Measurements from ENCODE around the gene BICDL2. TPM values are rescaled to one million over a fixed set of nuclear protein-coding genes. Genes with fewer than 3 reads are reported as not detected.

The BICDL2 gene
- total RNA-seq, 2 experiments from 2014 or later: 0.77 to 0.92 TPM

- CTCF ChIA-PET: interaction anchor here (0.7 to 2.5 kb wide), 6 partner anchors 10 to 50 kb away, joined by 3 to 14 read pairs (median 6); partner anchors contain the start of genes KREMEN2 and PAQR4
- DNase-seq (no peak), ATAC-seq (no peak)
- TF ChIP-seq CTCF (IDR thresholded peaks at IDR 0.05): no peak
- Mint-ChIP-seq H3K4me3 (peak overlapping the region; percentile 87), H3K9me3 (no peaks in the 10 kb centered on the region), H3K27me3 (no peaks in the 10 kb centered on the region), H3K27ac (no peak overlapping the region), H3K4me1 (ENCODE audit: low read depth) (peaks cover 13% of the 10 kb centered on the region), H3K36me3 (ENCODE audit: low read depth) (peaks cover 19% of the 10 kb centered on the region)
- POLR2A ChIA-PET: interaction anchor here (0.7 to 2.9 kb wide), 3 partner anchors 10 to 14 kb away, joined by 4 to 16 read pairs (median 6); partner anchors contain the start of gene PAQR4
- intact Hi-C loops (cut with micrococcal nuclease): no loop called here
These were observed 54.9 kb downstream of the BICDL2 start for GRCh38 chr16:2981899-2982250.

- H3K27me3 Mint-ChIP-seq: no peaks in the 10 kb centered on the region
- intact Hi-C loops (cut with micrococcal nuclease): no loop called here
- peaks cover 13% of the 10 kb centered on the region for H3K4me1 Mint-ChIP-seq (ENCODE audit: low read depth)
- DNase-seq (no peak), ATAC-seq (no peak)
- H3K4me3 Mint-ChIP-seq: peak overlapping the region; percentile 87
- CTCF ChIA-PET: interaction anchor here (0.7 to 2.6 kb wide), 9 partner anchors 9 to 101 kb away, joined by 3 to 10 read pairs (median 4); no protein-coding TSS in a partner anchor
- H3K27ac Mint-ChIP-seq: peak overlapping the region; percentile 86
- POLR2A ChIA-PET: interaction anchor here (0.6 to 3.6 kb wide), 7 partner anchors 10 to 449 kb away, joined by 4 to 20 read pairs (median 4); partner anchors contain the start of gene PAQR4
- H3K36me3 Mint-ChIP-seq (ENCODE audit: low read depth): peaks cover 23% of the 10 kb centered on the region
- H3K9me3 Mint-ChIP-seq: no peaks in the 10 kb centered on the region
- TF ChIP-seq CTCF (IDR thresholded peaks at IDR 0.05): no peak
These were observed 55.4 kb downstream of the BICDL2 start for GRCh38 chr16:2981177-2981898.

GRCh38 chr16:2980227-2981176 lies 56.2 kb downstream of the BICDL2 start, which contains the start of gene PKMYT1:
TSS of gene PKMYT1 (minus strand) at chr16:2980446. CDS start at chr16:2979657, 789 bp downstream.
- intact Hi-C loops (cut with micrococcal nuclease): no loop called here
- ATAC-seq (peak; percentile 94), DNase-seq (peak; percentile 94)
- peak within 1 kb of the TSS; percentile 87 for H3K4me3 Mint-ChIP-seq
- H3K36me3 Mint-ChIP-seq (ENCODE audit: low read depth): peaks cover 31% of the 10 kb centered on the region
- peak within 1 kb of the TSS; percentile 86 for H3K27ac Mint-ChIP-seq
- no peaks in the 10 kb centered on the region for H3K27me3 Mint-ChIP-seq
- no peak for TF ChIP-seq CTCF (IDR thresholded peaks at IDR 0.05)
- no peaks in the 10 kb centered on the region for H3K9me3 Mint-ChIP-seq
- ChIA-PET POLR2A (interaction anchor here (0.6 to 3.6 kb wide), 7 partner anchors 9 to 448 kb away, joined by 3 to 20 read pairs (median 4); partner anchors contain the start of gene PAQR4), CTCF (interaction anchor here (0.9 to 2.6 kb wide), 8 partner anchors 8 to 100 kb away, joined by 3 to 10 read pairs (median 4); no protein-coding TSS in a partner anchor)
- peaks cover 13% of the 10 kb centered on the region for H3K4me1 Mint-ChIP-seq (ENCODE audit: low read depth)

GRCh38 chr16:2979669-2980226 lies 57.0 kb downstream of the BICDL2 start:
- peaks cover 13% of the 10 kb centered on the region for H3K4me1 Mint-ChIP-seq (ENCODE audit: low read depth)
- peak; percentile 39 for DNase-seq

More at GRCh38 chr16:2979669-2980226, 57.0 kb downstream of the BICDL2 start:
- peak overlapping the region; percentile 75 for H3K27ac Mint-ChIP-seq
- TF ChIP-seq CTCF (IDR thresholded peaks at IDR 0.05): no peak
- H3K9me3 Mint-ChIP-seq: no peaks in the 10 kb centered on the region
- CTCF ChIA-PET: interaction anchor here (1.5 to 2.6 kb wide), 4 partner anchors 9 to 70 kb away, joined by 4 to 10 read pairs (median 6); no protein-coding TSS in a partner anchor
- POLR2A ChIA-PET: interaction anchor here (0.9 to 3.6 kb wide), 5 partner anchors 8 to 42 kb away, joined by 3 to 20 read pairs (median 4); partner anchors contain the start of gene PAQR4
- H3K27me3 Mint-ChIP-seq: no peaks in the 10 kb centered on the region
- peaks cover 33% of the 10 kb centered on the region for H3K36me3 Mint-ChIP-seq (ENCODE audit: low read depth)
- no peak for ATAC-seq
- peak overlapping the region; percentile 87 for H3K4me3 Mint-ChIP-seq
- intact Hi-C loops (cut with micrococcal nuclease): no loop called here

Other genes with a start within 250 kb of the BICDL2 start
- gene PRSS33, start 249.4 kb downstream of the BICDL2 start, total RNA-seq: under 1 TPM in 1 of 2 experiments, not detected in 1; 0.29 TPM
- not detected for gene PRSS41, start 238.5 kb downstream of the BICDL2 start, total RNA-seq
- 10 to 100 TPM; 11.3 to 12.5 TPM for gene PRSS21, start 219.7 kb downstream of the BICDL2 start, total RNA-seq
- 1 to 10 TPM in 1 of 2 experiments, under 1 TPM in 1; 0.97 to 2.1 TPM for gene ZG16B, start 206.6 kb downstream of the BICDL2 start, total RNA-seq
- gene PRSS22, start 178.8 kb downstream of the BICDL2 start, total RNA-seq: not detected
- 10 to 100 TPM; 18.9 to 19.3 TPM for gene FLYWCH2, start 153.7 kb downstream of the BICDL2 start, total RNA-seq
- 10 to 100 TPM; 33.4 to 34.9 TPM for gene FLYWCH1, start 125.0 kb downstream of the BICDL2 start, total RNA-seq
- under 1 TPM in 1 of 2 experiments, not detected in 1; 0.22 TPM for gene KREMEN2, start 72.7 kb downstream of the BICDL2 start, total RNA-seq
- gene PAQR4, start 67.6 kb downstream of the BICDL2 start, total RNA-seq: 10 to 100 TPM; 29.4 to 30.4 TPM
- gene PKMYT1, start 56.5 kb downstream of the BICDL2 start, total RNA-seq: 100 to 1,000 TPM; 121 to 123 TPM
- not detected for gene CLDN9, start 24.0 kb downstream of the BICDL2 start, total RNA-seq
- gene CLDN6, start 18.8 kb downstream of the BICDL2 start, total RNA-seq: not detected
- gene TNFRSF12A, start 16.6 kb downstream of the BICDL2 start, total RNA-seq: 10 to 100 TPM; 11.8 to 13.5 TPM
- gene HCFC1R1, start 13.0 kb downstream of the BICDL2 start, total RNA-seq: 10 to 100 TPM; 24.2 to 24.8 TPM
- 10 to 100 TPM; 55.4 to 56.6 TPM for gene THOC6, start 12.9 kb downstream of the BICDL2 start, total RNA-seq
- 1 to 10 TPM; 1.1 to 1.5 TPM for gene MMP25, start 9.6 kb upstream of the BICDL2 start, total RNA-seq
- gene IL32, start 28.7 kb upstream of the BICDL2 start, total RNA-seq: 100 to 1,000 TPM; 971 to 974 TPM
- under 1 TPM; 0.09 to 0.25 TPM for gene ZSCAN10, start 62.4 kb upstream of the BICDL2 start, total RNA-seq
- not detected for gene ZNF205, start 75.6 kb upstream of the BICDL2 start, total RNA-seq
- gene ZNF213, start 98.1 kb upstream of the BICDL2 start, total RNA-seq: 1 to 10 TPM; 6.1 to 7.5 TPM
- gene OR1F1, start 151.3 kb upstream of the BICDL2 start, total RNA-seq: not detected
- 1 to 10 TPM; 8.7 to 9.6 TPM for gene ZNF200, start 198.2 kb upstream of the BICDL2 start, total RNA-seq
- not detected for gene MEFV, start 219.7 kb upstream of the BICDL2 start, total RNA-seq
- gene ZNF263, start 246.5 kb upstream of the BICDL2 start, total RNA-seq: 10 to 100 TPM; 19.5 to 22.0 TPM